Esophagus squamous epithelium (tissue), 4 donors: Measurements from ENCODE around the gene SERPING1.

Experiments used
- CTCF ChIP-seq, 6 experiments: fragments of 450-650 bp in 4 of 6; fragments of 200-600 bp in 2 of 6; sonication (generic) in 2 of 6; IDR thresholded peaks; one replicate each; pipeline ENCODE4 v1.5.1; 2016 to 2019; ENCODE audit warnings: antibody characterized with exemption in 6 of 6, mild to moderate bottlenecking in 4 of 6, moderate library complexity in 4 of 6
- POLR2A ChIP-seq, 4 donors: fragments of 450-650 bp; IDR thresholded peaks; one replicate each; pipeline ENCODE4 v1.6.1; 2017; ENCODE audit warnings: antibody characterized with exemption in 4 of 4, mild to moderate bottlenecking in 4 of 4, moderate library complexity in 3 of 4

GRCh38 chr11:57622263-57622662 lies 24.8 kb downstream of the SERPING1 start:
- TF ChIP-seq CTCF (IDR thresholded peaks at IDR 0.05) = no peak
- no peak for TF ChIP-seq POLR2A (IDR thresholded peaks at IDR 0.05)
